Panc1 (cell line): Measurements from ENCODE around the gene CELF2. TPM values are rescaled to one million over a fixed set of nuclear protein-coding genes. Genes with fewer than 3 reads are reported as not detected.

Experiments
- ATAC-seq: fragments of 200-7000 bp; cut with Tn5 transposase; 2 replicates; pipeline ENCODE4 v1.9.1; 2020; ENCODE audit warnings: mild to moderate bottlenecking, moderate library complexity
- BruUV-seq: library from RNA; stranded (reverse); fragments of 400-500 nt; replicated peaks from 2 replicates; lab custom pipeline; 2021; lab: Mats Ljungman, UMichigan
- CTCF ChIA-PET: fragments of 300-600 bp; sonication (Branson Sonifier 250); formaldehyde crosslinking; loops from one replicate; lab custom pipeline; 2022; ENCODE audit warnings: antibody characterized with exemption; lab: Charles Lee
- POLR2A ChIA-PET: fragments of 300-600 bp; sonication (Branson Sonifier 250); formaldehyde crosslinking; loops from one replicate; lab custom pipeline; 2022; ENCODE audit warnings: antibody characterized with exemption; lab: Charles Lee
- DNase-seq: peaks from one replicate; pipeline ENCODE4 v3.0.0-alpha.2; 2010; ENCODE audit warnings: low read depth, low spot score
- H3K27ac ChIP-seq: 2 replicates; pipeline ENCODE4 v1.5.1; 2011; ENCODE audit warnings: mild to moderate bottlenecking, low read length, inconsistent platforms
- H3K27me3 ChIP-seq: fragments of 200-500 bp; sonication (Bioruptor generic); 2 replicates; pipeline ENCODE4 v1.6.0; 2014; ENCODE audit warnings: low read length, inconsistent platforms; ENCODE audit not compliant: control insufficient read depth, insufficient read depth
- H3K36me3 ChIP-seq: fragments of 200-500 bp; sonication (Bioruptor generic); 2 replicates; pipeline ENCODE4 v1.5.1; 2014; ENCODE audit warnings: inconsistent platforms, mild to moderate bottlenecking, low read length, moderate library complexity; ENCODE audit not compliant: control insufficient read depth, insufficient read depth
- H3K4me1 ChIP-seq: 2 replicates; pipeline ENCODE4 v1.5.1; 2011; ENCODE audit warnings: inconsistent platforms, mild to moderate bottlenecking, low read length, moderate library complexity; ENCODE audit not compliant: control insufficient read depth, insufficient read depth
- H3K4me3 ChIP-seq, 2 experiments: 2 replicates each; pipeline ENCODE4 v1.5.1; 2011 to 2012; ENCODE audit warnings: low read depth in 2 of 2, low read length in 2 of 2, mild to moderate bottlenecking in 2 of 2, inconsistent platforms in 1 of 2, moderate library complexity in 1 of 2
- H3K9me3 ChIP-seq: fragments of 200-500 bp; sonication (Bioruptor generic); 2 replicates; pipeline ENCODE4 v1.5.1; 2014; ENCODE audit warnings: low read depth, mild to moderate bottlenecking, inconsistent platforms, low read length, moderate library complexity; ENCODE audit not compliant: control insufficient read depth, insufficient read depth
- POLR2AphosphoS5 ChIP-seq: IDR thresholded peaks from 2 replicates; pipeline ENCODE4 v1.6.1; 2012; ENCODE audit warnings: mild to moderate bottlenecking, low read depth, low read length, moderate library complexity
- SIN3A ChIP-seq: IDR thresholded peaks from 2 replicates; pipeline ENCODE4 v1.6.1; 2012; ENCODE audit warnings: low read depth, mild to moderate bottlenecking, low read length, moderate library complexity, borderline replicate concordance; ENCODE audit not compliant: insufficient read depth
- TCF7L2 ChIP-seq: IDR thresholded peaks from 2 replicates; pipeline ENCODE4 v1.6.1; 2011; ENCODE audit warnings: mild to moderate bottlenecking, low read depth, low read length, inconsistent platforms
- in situ Hi-C: cut with HindIII; loops from 2 replicates; pipeline ENCODE4 v1.10.0; 2016; ENCODE audit warnings: low sequenced_read_pairs, low pct_unique_long_range_greater_than_20kb
- intact Hi-C: fragments of 100-400 bp; cut with micrococcal nuclease; formaldehyde crosslinking; loops from one replicate; pipeline ENCODE4 v1.10.0; 2022; ENCODE audit not compliant: unreplicated experiment
- total RNA-seq: library from RNA; stranded (reverse); gene quantifications from one replicate; pipeline ENCODE4 v1.2.1, GENCODE V29; 2021; ENCODE audit not compliant: unreplicated experiment
- TF ChIP-seq, protein P1 (sequence below), 2 experiments: IDR thresholded peaks; 2 replicates each; pipeline ENCODE4 v1.6.1; 2011 to 2012; ENCODE audit warnings: low read depth in 2 of 2, control low read depth in 1 of 2, low read length in 1 of 2, mild to moderate bottlenecking in 1 of 2, moderate library complexity in 1 of 2; ENCODE audit not compliant: insufficient read depth in 1 of 2
- TF ChIP-seq, protein P2 (sequence below): fragments of 450-650 bp; IDR thresholded peaks from 2 replicates; pipeline ENCODE4 v1.5.1; 2017; ENCODE audit warnings: mild to moderate bottlenecking

Gene CELF2
- total RNA-seq, 1 experiment from 2014 or later = 0.44 TPM

DNA sequence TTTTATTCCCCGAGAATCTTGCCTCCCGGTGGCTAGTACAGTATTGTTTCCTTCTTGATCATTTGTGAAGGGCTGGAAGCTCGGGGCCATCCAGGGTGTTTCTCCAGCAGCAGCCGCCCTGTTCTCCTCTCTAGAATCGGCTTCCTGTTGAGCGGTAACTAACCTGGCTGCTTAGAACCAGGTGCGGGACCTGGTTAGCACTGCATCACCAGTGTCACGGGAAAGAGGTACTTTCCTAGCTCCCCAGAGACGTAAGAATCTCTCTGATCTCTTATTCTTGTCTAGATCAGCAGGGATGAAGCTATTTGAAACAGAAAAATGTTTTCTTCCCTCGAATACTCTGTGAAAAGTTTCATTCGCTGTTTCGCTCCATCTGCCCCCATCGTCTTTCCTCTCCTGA lies 239.2 kb downstream of the CELF2 start:
- TF ChIP-seq POLR2AphosphoS5 (no peak), SIN3A (no peak)
- TF ChIP-seq, protein P1, sequence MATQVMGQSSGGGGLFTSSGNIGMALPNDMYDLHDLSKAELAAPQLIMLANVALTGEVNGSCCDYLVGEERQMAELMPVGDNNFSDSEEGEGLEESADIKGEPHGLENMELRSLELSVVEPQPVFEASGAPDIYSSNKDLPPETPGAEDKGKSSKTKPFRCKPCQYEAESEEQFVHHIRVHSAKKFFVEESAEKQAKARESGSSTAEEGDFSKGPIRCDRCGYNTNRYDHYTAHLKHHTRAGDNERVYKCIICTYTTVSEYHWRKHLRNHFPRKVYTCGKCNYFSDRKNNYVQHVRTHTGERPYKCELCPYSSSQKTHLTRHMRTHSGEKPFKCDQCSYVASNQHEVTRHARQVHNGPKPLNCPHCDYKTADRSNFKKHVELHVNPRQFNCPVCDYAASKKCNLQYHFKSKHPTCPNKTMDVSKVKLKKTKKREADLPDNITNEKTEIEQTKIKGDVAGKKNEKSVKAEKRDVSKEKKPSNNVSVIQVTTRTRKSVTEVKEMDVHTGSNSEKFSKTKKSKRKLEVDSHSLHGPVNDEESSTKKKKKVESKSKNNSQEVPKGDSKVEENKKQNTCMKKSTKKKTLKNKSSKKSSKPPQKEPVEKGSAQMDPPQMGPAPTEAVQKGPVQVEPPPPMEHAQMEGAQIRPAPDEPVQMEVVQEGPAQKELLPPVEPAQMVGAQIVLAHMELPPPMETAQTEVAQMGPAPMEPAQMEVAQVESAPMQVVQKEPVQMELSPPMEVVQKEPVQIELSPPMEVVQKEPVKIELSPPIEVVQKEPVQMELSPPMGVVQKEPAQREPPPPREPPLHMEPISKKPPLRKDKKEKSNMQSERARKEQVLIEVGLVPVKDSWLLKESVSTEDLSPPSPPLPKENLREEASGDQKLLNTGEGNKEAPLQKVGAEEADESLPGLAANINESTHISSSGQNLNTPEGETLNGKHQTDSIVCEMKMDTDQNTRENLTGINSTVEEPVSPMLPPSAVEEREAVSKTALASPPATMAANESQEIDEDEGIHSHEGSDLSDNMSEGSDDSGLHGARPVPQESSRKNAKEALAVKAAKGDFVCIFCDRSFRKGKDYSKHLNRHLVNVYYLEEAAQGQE (IDR thresholded peaks at IDR 0.05; ENCODE audit: insufficient read depth in 1 of 2, low read depth in 2 of 2, low read length in 1 of 2) = no peak
- TF ChIP-seq, protein P2, sequence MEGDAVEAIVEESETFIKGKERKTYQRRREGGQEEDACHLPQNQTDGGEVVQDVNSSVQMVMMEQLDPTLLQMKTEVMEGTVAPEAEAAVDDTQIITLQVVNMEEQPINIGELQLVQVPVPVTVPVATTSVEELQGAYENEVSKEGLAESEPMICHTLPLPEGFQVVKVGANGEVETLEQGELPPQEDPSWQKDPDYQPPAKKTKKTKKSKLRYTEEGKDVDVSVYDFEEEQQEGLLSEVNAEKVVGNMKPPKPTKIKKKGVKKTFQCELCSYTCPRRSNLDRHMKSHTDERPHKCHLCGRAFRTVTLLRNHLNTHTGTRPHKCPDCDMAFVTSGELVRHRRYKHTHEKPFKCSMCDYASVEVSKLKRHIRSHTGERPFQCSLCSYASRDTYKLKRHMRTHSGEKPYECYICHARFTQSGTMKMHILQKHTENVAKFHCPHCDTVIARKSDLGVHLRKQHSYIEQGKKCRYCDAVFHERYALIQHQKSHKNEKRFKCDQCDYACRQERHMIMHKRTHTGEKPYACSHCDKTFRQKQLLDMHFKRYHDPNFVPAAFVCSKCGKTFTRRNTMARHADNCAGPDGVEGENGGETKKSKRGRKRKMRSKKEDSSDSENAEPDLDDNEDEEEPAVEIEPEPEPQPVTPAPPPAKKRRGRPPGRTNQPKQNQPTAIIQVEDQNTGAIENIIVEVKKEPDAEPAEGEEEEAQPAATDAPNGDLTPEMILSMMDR = no peak
- ATAC-seq (no peak), DNase-seq (no peak)
- no peaks in the 10 kb centered on the region; the same call in 1 of the 2 replicates for H3K27me3 ChIP-seq
- H3K9me3 ChIP-seq = no peaks in the 10 kb centered on the region
- no peak overlapping the region for H3K4me3 ChIP-seq
- H3K36me3 ChIP-seq = no peaks in the 10 kb centered on the region
- POLR2A ChIA-PET = no interaction called here
- H3K4me1 ChIP-seq = no peaks in the 10 kb centered on the region
- CTCF ChIA-PET = no interaction called here
- intact Hi-C loops (no loop called here), in situ Hi-C loops (no loop called here)
- BruUV-seq = no TSS peak
- H3K27ac ChIP-seq = no peak overlapping the region

DNA sequence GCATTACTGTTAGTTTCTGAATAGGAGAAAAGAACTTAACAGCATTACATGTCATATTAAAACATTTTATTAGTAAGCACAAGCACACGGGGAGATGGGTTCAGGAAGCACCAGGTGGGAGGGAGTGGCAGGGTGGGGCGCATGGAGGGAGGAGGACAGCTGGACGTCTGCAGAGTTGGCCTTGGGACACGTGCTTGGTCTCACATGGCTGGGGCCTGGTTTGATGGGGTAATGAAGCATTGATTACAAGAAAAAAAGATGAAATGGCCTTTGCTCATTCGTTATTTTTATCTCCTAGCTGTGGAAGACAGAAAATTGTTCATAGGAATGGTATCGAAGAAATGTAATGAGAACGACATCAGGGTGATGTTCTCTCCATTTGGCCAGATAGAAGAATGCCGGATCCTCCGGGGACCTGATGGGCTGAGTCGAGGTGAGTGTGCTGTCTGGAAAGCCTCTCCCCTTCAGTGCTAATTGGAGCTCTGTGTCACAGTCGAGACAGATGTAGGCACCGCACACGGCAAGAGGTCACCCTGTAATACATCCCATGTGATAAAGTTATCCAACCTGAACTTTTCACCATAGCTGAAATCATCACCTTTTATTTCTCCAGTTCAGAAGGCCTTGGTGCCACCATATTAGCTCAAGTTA lies 239.9 kb downstream of the CELF2 start:
- in situ Hi-C loops = no loop called here
- Histone ChIP-seq H3K27me3 (no peaks in the 10 kb centered on the region; the same call in 1 of the 2 replicates), H3K36me3 (no peaks in the 10 kb centered on the region), H3K9me3 (no peaks in the 10 kb centered on the region), H3K4me1 (no peaks in the 10 kb centered on the region), H3K4me3 (no peak overlapping the region), H3K27ac (no peak overlapping the region)
- ChIA-PET POLR2A (no interaction called here), CTCF (no interaction called here)
- no peak for DNase-seq
- TF ChIP-seq, protein P2 = no peak
- TF ChIP-seq TCF7L2 (no peak), SIN3A (no peak), POLR2AphosphoS5 (no peak)
- TF ChIP-seq, protein P1 (IDR thresholded peaks at IDR 0.05; ENCODE audit: insufficient read depth in 1 of 2, low read depth in 2 of 2, low read length in 1 of 2) = no peak
- no peak for ATAC-seq
- no TSS peak for BruUV-seq
- intact Hi-C loops = no loop called here
